Vagina (tissue), 2 donors: ENCODE measurements around the gene UFD1. TPM values are rescaled to one million over a fixed set of nuclear protein-coding genes. Genes with fewer than 3 reads are reported as not detected.

ENCODE experiments used
- DNase-seq, 2 donors: peaks; one replicate each; pipeline ENCODE4 v3.0.0-alpha.2; 2017; ENCODE audit errors: extremely low spot score in 2 of 2
- H3K27ac ChIP-seq: fragments of 200-600 bp; sonication (generic); one replicate; pipeline ENCODE4 v1.5.1; 2019
- H3K27me3 ChIP-seq: fragments of 200-600 bp; sonication (generic); one replicate; pipeline ENCODE4 v1.5.1; 2019
- H3K36me3 ChIP-seq, 2 donors: fragments of 200-600 bp; sonication (generic); one replicate each; pipeline ENCODE4 v1.5.1; 2017 to 2019
- H3K4me1 ChIP-seq: fragments of 200-600 bp; sonication (generic); one replicate; pipeline ENCODE4 v1.5.1; 2019
- H3K4me3 ChIP-seq, 2 donors: fragments of 200-600 bp; sonication (generic); 1 replicate in 1 of 2; 2 replicates in 1 of 2; pipeline ENCODE4 v1.5.1; 2016 to 2019
- H3K9me3 ChIP-seq: fragments of 200-600 bp; sonication (generic); one replicate; pipeline ENCODE4 v1.5.1; 2019
- CTCF ChIP-seq, 3 experiments: fragments of 450-650 bp in 2 of 3; fragments of 200-600 bp in 1 of 3; sonication (generic) in 1 of 3; IDR thresholded peaks; one replicate each; pipeline ENCODE4 v1.5.1; 2017 to 2019; ENCODE audit warnings: antibody characterized with exemption in 3 of 3, mild to moderate bottlenecking in 2 of 3, moderate library complexity in 2 of 3
- POLR2A ChIP-seq, 2 donors: fragments of 450-650 bp; IDR thresholded peaks; one replicate each; pipeline ENCODE4 v1.6.1; 2017; ENCODE audit warnings: antibody characterized with exemption in 2 of 2, mild to moderate bottlenecking in 2 of 2, moderate library complexity in 2 of 2
- POLR2AphosphoS5 ChIP-seq, 2 donors: sonication (generic); formaldehyde crosslinking; IDR thresholded peaks; one replicate each; pipeline ENCODE4 v1.9.0; 2017; ENCODE audit warnings: antibody characterized with exemption in 2 of 2, mild to moderate bottlenecking in 2 of 2, low read depth in 1 of 2; ENCODE audit not compliant: insufficient read depth in 1 of 2
- intact Hi-C: fragments of 100-400 bp; cut with DNase I; formaldehyde crosslinking; loops from one replicate; pipeline ENCODE4 v1.15.1; 2023
- total RNA-seq: library from RNA; depleted of rRNA; stranded (reverse); fragments of >200 nt; gene quantifications from one replicate; pipeline ENCODE4 v1.2.3, GENCODE V29; 2016

Gene UFD1
- total RNA-seq, 1 donor from 2014 or later: 66.8 TPM

DNA sequence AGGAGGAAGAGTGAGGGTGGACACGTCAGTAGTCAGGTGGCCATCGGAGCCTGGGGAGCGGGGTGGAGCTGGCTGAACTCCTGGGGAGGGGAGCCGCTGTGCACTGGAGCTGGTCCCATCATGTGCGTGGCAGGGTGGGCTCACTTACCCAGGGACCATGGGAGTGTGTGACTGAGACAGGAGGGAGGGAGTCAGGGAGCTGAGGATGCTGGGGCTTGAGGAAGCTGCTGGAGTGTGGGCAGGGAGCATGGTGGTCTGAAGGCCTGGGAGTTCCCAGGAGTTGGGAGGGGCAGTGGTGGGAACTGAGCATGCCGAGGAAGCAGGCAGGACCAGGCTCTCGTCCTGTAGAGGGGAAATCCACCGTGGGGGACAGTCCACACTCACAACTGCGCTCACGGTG, 27.2 kb upstream of the UFD1 start:
- no peak for TF ChIP-seq CTCF (IDR thresholded peaks at IDR 0.05)
- no peak for TF ChIP-seq POLR2A (IDR thresholded peaks at IDR 0.05)
- no peak for TF ChIP-seq POLR2AphosphoS5 (IDR thresholded peaks at IDR 0.05; ENCODE audit: insufficient read depth in 1 of 2, low read depth in 1 of 2)
- DNase-seq: no peak

GRCh38 chr22:19505735-19506126, 26.7 kb upstream of the UFD1 start:
- no peak for DNase-seq
- Histone ChIP-seq H3K4me1 (no peaks in the 10 kb centered on the region), H3K9me3 (no peaks in the 10 kb centered on the region), H3K27ac (no peak overlapping the region), H3K27me3 (no peaks in the 10 kb centered on the region), H3K36me3 (no peaks in the 10 kb centered on the region), H3K4me3 (no peak overlapping the region)
- TF ChIP-seq POLR2AphosphoS5 (IDR thresholded peaks at IDR 0.05; ENCODE audit: insufficient read depth in 1 of 2, low read depth in 1 of 2): no peak
- TF ChIP-seq CTCF (IDR thresholded peaks at IDR 0.05): no peak
- no peak for TF ChIP-seq POLR2A (IDR thresholded peaks at IDR 0.05)
- intact Hi-C loops: loop anchor here (10.0 kb wide), 1 partner anchor 99 kb away; no protein-coding TSS in a partner anchor

More for the DNA sequence above, 27.2 kb upstream of the UFD1 start:
- H3K36me3 ChIP-seq: no peaks in the 10 kb centered on the region
- intact Hi-C loops: loop anchor here (10.0 kb wide), 1 partner anchor 99 kb away; no protein-coding TSS in a partner anchor
- H3K27ac ChIP-seq: no peak overlapping the region
- no peaks in the 10 kb centered on the region for H3K4me1 ChIP-seq
- no peak overlapping the region for H3K4me3 ChIP-seq
- H3K27me3 ChIP-seq: no peaks in the 10 kb centered on the region
- H3K9me3 ChIP-seq: no peaks in the 10 kb centered on the region

GRCh38 chr22:19504900-19505734, 26.1 kb upstream of the UFD1 start:
- DNase-seq: no peak
- intact Hi-C loops: loop anchor here (10.0 kb wide), 1 partner anchor 100 kb away; no protein-coding TSS in a partner anchor
- H3K4me3 ChIP-seq: no peak overlapping the region
- H3K9me3 ChIP-seq: no peaks in the 10 kb centered on the region
- TF ChIP-seq POLR2AphosphoS5 (IDR thresholded peaks at IDR 0.05; ENCODE audit: insufficient read depth in 1 of 2, low read depth in 1 of 2) (no peak), POLR2A (IDR thresholded peaks at IDR 0.05) (no peak), CTCF (IDR thresholded peaks at IDR 0.05) (no peak)
- H3K36me3 ChIP-seq: no peaks in the 10 kb centered on the region
- no peak overlapping the region for H3K27ac ChIP-seq
- H3K27me3 ChIP-seq: no peaks in the 10 kb centered on the region
- H3K4me1 ChIP-seq: no peaks in the 10 kb centered on the region

DNA sequence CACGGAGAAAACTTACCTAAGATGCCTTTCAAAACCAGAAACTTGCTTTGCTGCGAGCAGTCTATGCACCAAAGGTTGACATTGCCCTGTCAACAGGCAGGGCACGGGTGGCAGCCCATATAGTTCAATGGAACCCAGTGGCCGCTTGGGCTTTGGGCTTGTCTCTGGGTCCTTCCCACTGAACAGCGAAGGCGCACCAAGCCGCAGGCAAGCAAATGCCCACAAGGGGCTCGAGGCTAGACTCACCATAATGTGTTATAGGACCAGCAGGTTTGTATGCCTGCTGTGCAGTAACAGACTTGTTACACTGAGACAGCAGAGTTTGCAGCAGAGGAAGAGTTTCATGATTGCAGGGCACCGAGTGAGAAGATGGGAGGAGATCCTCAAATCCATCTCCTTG, 24.9 kb upstream of the UFD1 start:
- no peaks in the 10 kb centered on the region for H3K4me1 ChIP-seq
- DNase-seq: no peak
- TF ChIP-seq CTCF (IDR thresholded peaks at IDR 0.05) (no peak), POLR2AphosphoS5 (IDR thresholded peaks at IDR 0.05; ENCODE audit: insufficient read depth in 1 of 2, low read depth in 1 of 2) (no peak), POLR2A (IDR thresholded peaks at IDR 0.05) (no peak)
- H3K4me3 ChIP-seq: no peak overlapping the region
- intact Hi-C loops: loop anchor here (10.0 kb wide), 1 partner anchor 101 kb away; no protein-coding TSS in a partner anchor
- no peaks in the 10 kb centered on the region for H3K9me3 ChIP-seq
- H3K36me3 ChIP-seq: no peaks in the 10 kb centered on the region
- no peaks in the 10 kb centered on the region for H3K27me3 ChIP-seq
- no peak overlapping the region for H3K27ac ChIP-seq

- H3K9me3 ChIP-seq: no peaks in the 10 kb centered on the region
- H3K27me3 ChIP-seq: no peaks in the 10 kb centered on the region
- no peaks in the 10 kb centered on the region for H3K36me3 ChIP-seq
- no peaks in the 10 kb centered on the region for H3K4me1 ChIP-seq
- H3K4me3 ChIP-seq: no peak overlapping the region
- peak in 1 of 2 donors; percentile 19 for DNase-seq
- no peak overlapping the region for H3K27ac ChIP-seq
- intact Hi-C loops: loop anchor here (10.0 kb wide), 1 partner anchor 101 kb away; no protein-coding TSS in a partner anchor
- TF ChIP-seq POLR2AphosphoS5 (IDR thresholded peaks at IDR 0.05; ENCODE audit: insufficient read depth in 1 of 2, low read depth in 1 of 2) (no peak), POLR2A (IDR thresholded peaks at IDR 0.05) (no peak), CTCF (IDR thresholded peaks at IDR 0.05) (no peak)
Measured at GRCh38 chr22:19503367-19503766, 24.4 kb upstream of the UFD1 start.
